MCF 10A (cell line): ENCODE measurements around the gene FMNL1. TPM values are rescaled to one million over a fixed set of nuclear protein-coding genes. Genes with fewer than 3 reads are reported as not detected.

ENCODE experiments used
- BruUV-seq: library from RNA; stranded (reverse); fragments of 400-500 nt; replicated peaks from 2 replicates; lab custom pipeline; 2021; lab: Mats Ljungman, UMichigan
- CTCF ChIA-PET: fragments of 300-600 bp; sonication (Branson Sonifier 250); formaldehyde crosslinking; extraction: SDS; loops from one replicate; lab custom pipeline; 2021; ENCODE audit warnings: antibody characterized with exemption, inconsistent platforms; lab: Yijun Ruan, JAX
- POLR2A ChIA-PET: fragments of 300-600, 350-650 bp; sonication (Branson Sonifier 250); formaldehyde crosslinking; extraction: SDS; loops from one replicate; lab custom pipeline; 2020; ENCODE audit warnings: antibody characterized with exemption, inconsistent platforms; lab: Yijun Ruan, JAX
- DNase-seq: peaks from one replicate; pipeline ENCODE4 v3.0.0-alpha.2; 2018; ENCODE audit not compliant: unreplicated experiment
- H3K27ac Mint-ChIP-seq: one replicate; pipeline ENCODE4 v1.8.0; 2022; ENCODE audit warnings: mild to moderate bottlenecking, low read depth, mixed read lengths; ENCODE audit not compliant: unreplicated experiment
- H3K27me3 Mint-ChIP-seq: one replicate; pipeline ENCODE4 v1.8.0; 2022; ENCODE audit warnings: mixed read lengths; ENCODE audit not compliant: insufficient read depth, unreplicated experiment
- H3K36me3 Mint-ChIP-seq: one replicate; pipeline ENCODE4 v1.8.0; 2022; ENCODE audit warnings: mild to moderate bottlenecking, moderate library complexity, mixed read lengths; ENCODE audit not compliant: insufficient read depth, unreplicated experiment
- H3K4me1 Mint-ChIP-seq: one replicate; pipeline ENCODE4 v1.8.0; 2022; ENCODE audit warnings: mixed read lengths; ENCODE audit not compliant: insufficient read depth, unreplicated experiment
- H3K4me3 Mint-ChIP-seq: one replicate; pipeline ENCODE4 v1.8.0; 2022; ENCODE audit warnings: mild to moderate bottlenecking, moderate library complexity, mixed read lengths; ENCODE audit not compliant: unreplicated experiment
- H3K9me3 Mint-ChIP-seq: one replicate; pipeline ENCODE4 v1.8.0; 2022; ENCODE audit warnings: mixed read lengths; ENCODE audit not compliant: unreplicated experiment
- intact Hi-C: fragments of 100-400 bp; cut with micrococcal nuclease; formaldehyde crosslinking; loops from 2 replicates; pipeline ENCODE4 v1.14.1; 2022
- total RNA-seq: library from RNA; stranded (reverse); gene quantifications from 2 replicates; pipeline ENCODE4 v1.2.3, GENCODE V29; 2022
- TF ChIP-seq, protein P1 (sequence below): fragments of 200-600 bp; IDR thresholded peaks from one replicate; pipeline ENCODE4 v1.8.0; 2022; ENCODE audit warnings: antibody characterized with exemption, mild to moderate bottlenecking; ENCODE audit not compliant: unreplicated experiment

Gene FMNL1
- total RNA-seq, 1 experiment from 2014 or later: 28.1 TPM

DNA sequence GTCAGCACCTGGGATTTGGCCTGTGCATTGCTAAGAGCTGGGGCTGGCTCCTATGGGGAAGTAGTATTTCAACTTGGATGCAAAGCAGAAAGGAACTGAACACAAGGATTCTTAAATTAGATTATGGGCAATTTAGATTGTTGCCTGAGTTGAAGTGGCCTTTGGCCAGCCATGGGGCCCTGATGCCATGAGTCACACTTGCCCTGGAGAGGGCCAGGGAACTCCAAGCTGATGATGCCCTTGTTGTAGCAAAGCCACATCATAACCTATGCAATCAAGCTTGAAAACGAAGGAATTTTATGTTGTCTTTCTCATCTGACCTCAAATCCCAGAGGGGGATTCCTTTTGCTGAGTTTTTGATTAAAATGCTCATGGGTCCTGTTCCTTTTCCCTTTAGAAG, 44.1 kb downstream of the FMNL1 start:
- DNase-seq: peak; percentile 51
- Mint-ChIP-seq H3K9me3 (no peaks in the 10 kb centered on the region), H3K27ac (no peak overlapping the region), H3K4me3 (no peak overlapping the region), H3K4me1 (no peaks in the 10 kb centered on the region), H3K27me3 (no peaks in the 10 kb centered on the region), H3K36me3 (peaks cover 62% of the 10 kb centered on the region)
- CTCF ChIA-PET: interaction anchor here (0.6 to 5.9 kb wide), 6 partner anchors 10 to 131 kb away, joined by 3 to 23 read pairs (median 4); no protein-coding TSS in a partner anchor
- POLR2A ChIA-PET: interaction anchor here (0.7 to 1.4 kb wide), 3 partner anchors 18 to 115 kb away, joined by 3 to 7 read pairs (median 3); no protein-coding TSS in a partner anchor
- TF ChIP-seq, protein P1, sequence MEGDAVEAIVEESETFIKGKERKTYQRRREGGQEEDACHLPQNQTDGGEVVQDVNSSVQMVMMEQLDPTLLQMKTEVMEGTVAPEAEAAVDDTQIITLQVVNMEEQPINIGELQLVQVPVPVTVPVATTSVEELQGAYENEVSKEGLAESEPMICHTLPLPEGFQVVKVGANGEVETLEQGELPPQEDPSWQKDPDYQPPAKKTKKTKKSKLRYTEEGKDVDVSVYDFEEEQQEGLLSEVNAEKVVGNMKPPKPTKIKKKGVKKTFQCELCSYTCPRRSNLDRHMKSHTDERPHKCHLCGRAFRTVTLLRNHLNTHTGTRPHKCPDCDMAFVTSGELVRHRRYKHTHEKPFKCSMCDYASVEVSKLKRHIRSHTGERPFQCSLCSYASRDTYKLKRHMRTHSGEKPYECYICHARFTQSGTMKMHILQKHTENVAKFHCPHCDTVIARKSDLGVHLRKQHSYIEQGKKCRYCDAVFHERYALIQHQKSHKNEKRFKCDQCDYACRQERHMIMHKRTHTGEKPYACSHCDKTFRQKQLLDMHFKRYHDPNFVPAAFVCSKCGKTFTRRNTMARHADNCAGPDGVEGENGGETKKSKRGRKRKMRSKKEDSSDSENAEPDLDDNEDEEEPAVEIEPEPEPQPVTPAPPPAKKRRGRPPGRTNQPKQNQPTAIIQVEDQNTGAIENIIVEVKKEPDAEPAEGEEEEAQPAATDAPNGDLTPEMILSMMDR: no peak
- intact Hi-C loops: no loop called here
- BruUV-seq: no TSS peak

DNA sequence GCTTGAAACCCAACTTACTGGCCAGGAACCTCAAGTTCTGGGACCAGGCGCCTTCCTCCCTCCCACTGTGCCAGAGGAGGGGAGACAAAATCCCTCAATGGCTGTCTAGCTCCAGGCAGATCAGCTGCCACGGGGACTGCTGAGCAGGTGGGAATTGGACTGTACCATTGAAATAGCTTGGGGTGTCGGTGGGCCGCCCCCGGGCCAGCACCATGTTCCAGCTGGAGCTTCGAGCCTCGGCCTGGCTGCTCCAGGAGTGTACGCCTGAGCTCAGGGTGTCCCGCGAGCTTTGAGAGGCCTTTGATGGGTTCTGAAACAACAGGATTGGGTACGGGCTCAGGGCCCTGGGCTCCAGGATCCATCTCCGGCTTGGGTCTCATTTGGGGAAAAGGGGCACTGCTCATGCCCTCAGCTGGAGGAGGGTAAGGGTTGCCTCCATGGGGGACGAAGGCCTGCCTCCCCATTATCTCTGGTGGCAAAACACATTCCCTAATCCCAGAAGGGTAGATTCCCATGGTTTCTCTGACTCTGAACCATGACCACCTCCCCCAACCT, 44.8 kb downstream of the FMNL1 start:
- intact Hi-C loops: no loop called here
- no TSS peak for BruUV-seq
- POLR2A ChIA-PET: interaction anchor here (0.5 to 1.4 kb wide), 3 partner anchors 10 to 114 kb away, joined by 3 to 7 read pairs (median 4); no protein-coding TSS in a partner anchor
- no peaks in the 10 kb centered on the region for H3K9me3 Mint-ChIP-seq
- no peaks in the 10 kb centered on the region for H3K4me1 Mint-ChIP-seq
- no peak for DNase-seq
- CTCF ChIA-PET: interaction anchor here (1.2 to 5.9 kb wide), 3 partner anchors 11 to 48 kb away, joined by 3 to 23 read pairs (median 5); no protein-coding TSS in a partner anchor
- H3K4me3 Mint-ChIP-seq: no peak overlapping the region
- TF ChIP-seq, protein P1: no peak
- H3K27ac Mint-ChIP-seq: no peak overlapping the region
- H3K36me3 Mint-ChIP-seq: peaks cover 66% of the 10 kb centered on the region
- no peaks in the 10 kb centered on the region for H3K27me3 Mint-ChIP-seq

DNA sequence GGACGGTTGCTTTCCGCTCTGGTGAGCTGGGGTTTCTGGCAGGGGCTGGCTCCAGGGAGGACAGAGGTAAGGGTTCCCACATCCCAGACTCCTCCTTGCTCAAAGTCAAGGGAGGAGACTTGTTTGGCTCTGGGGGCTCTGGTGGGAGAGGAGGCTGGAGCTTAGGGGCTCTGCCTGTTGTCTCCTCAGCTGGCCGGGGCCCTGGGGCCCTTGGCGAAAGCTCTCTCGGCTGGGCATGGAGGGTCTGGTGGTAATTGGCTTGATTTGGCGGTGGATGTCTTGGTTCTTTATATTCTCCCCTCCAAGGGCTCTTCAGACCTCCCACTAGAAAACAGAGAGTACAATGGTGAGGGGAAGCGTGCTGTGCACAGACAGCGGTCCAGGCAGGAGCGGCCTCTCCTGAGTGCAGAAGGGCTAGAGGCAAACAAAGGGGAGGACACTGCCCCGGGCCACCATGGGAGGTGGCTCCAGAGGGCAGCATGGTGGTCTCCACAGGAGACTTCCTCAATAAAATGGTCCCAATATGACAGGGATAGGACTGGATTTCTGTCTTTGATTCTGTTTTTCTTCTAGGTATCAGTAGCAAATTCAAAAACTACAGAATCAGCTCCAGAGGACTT, 45.9 kb downstream of the FMNL1 start:
- peaks cover 71% of the 10 kb centered on the region for H3K36me3 Mint-ChIP-seq
- no peaks in the 10 kb centered on the region for H3K4me1 Mint-ChIP-seq
- ChIA-PET CTCF (interaction anchor here (1.2 to 5.9 kb wide), 2 partner anchors 10 to 35 kb away, joined by 3 to 23 read pairs; no protein-coding TSS in a partner anchor), POLR2A (interaction anchor here (0.8 to 1.0 kb wide), 2 partner anchors 9 to 20 kb away, joined by 4 to 5 read pairs; no protein-coding TSS in a partner anchor)
- H3K27me3 Mint-ChIP-seq: no peaks in the 10 kb centered on the region
- no TSS peak for BruUV-seq
- DNase-seq: no peak
- no peak overlapping the region for H3K27ac Mint-ChIP-seq
- intact Hi-C loops: no loop called here
- H3K9me3 Mint-ChIP-seq: no peaks in the 10 kb centered on the region
- H3K4me3 Mint-ChIP-seq: no peak overlapping the region
- TF ChIP-seq, protein P1: no peak

DNA sequence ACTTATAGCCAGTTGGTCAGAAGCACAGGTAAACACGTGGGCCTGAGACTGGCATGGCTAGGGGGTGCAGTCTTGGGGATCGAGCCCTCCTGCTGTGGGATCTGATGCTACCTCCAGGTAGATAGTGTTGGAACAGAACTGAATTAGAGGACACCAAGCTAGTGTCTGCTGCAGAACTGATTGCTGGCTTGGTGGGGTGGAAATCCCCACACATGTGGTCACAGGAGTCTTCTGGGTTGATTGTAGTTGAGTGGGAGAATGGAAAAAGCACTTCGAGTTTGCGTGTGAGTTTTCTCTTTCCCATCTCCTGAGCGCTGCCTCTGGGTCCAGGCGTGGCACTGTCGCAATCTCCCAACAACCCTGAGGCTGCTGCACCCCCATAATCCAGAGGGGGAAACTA, 48.2 kb downstream of the FMNL1 start:
- Mint-ChIP-seq H3K36me3 (peaks cover 61% of the 10 kb centered on the region), H3K4me3 (no peak overlapping the region), H3K4me1 (no peaks in the 10 kb centered on the region), H3K27me3 (no peaks in the 10 kb centered on the region), H3K9me3 (no peaks in the 10 kb centered on the region), H3K27ac (no peak overlapping the region)
- intact Hi-C loops: no loop called here
- DNase-seq: no peak
- TF ChIP-seq, protein P1: no peak
- BruUV-seq: no TSS peak
- ChIA-PET POLR2A (interaction anchor here (0.6 to 0.7 kb wide), 2 partner anchors 12 to 134 kb away, joined by 3 read pairs; partner anchors contain the start of gene ACBD4), CTCF (interaction anchor here (1.4 to 16.2 kb wide), 3 partner anchors 7 to 121 kb away, joined by 4 to 229 read pairs (median 23); no protein-coding TSS in a partner anchor)
